ENCODE measurements around the gene COBL. TPM values are rescaled to one million over a fixed set of nuclear protein-coding genes. Genes with fewer than 3 reads are reported as not detected.

COBL gene
- total and polyA plus RNA-seq, 2 of the 4 experiments (the other 2 are of a cell fraction), result under 0.01 TPM; not detected in 1

GRCh38 chr7:51214098-51214497 lies 102.5 kb downstream of the COBL start:
- Histone ChIP-seq H4K8ac (ENCODE audit: low read depth in 2 of 2, low read length in 2 of 2) (no peak overlapping the region), H3K4me3 (ENCODE audit: insufficient read depth, low read depth, low read length) (no peak overlapping the region), H2AFZ (replicated peaks; ENCODE audit: low read length, poor library complexity) (no peak overlapping the region), H3K4ac (ENCODE audit: low read depth, low read length) (no peak overlapping the region), H3K56ac (ENCODE audit: extremely low read depth, insufficient read depth, low read length) (no peak overlapping the region), H2BK5ac (ENCODE audit: low read depth, low read length, poor library complexity, severe bottlenecking) (no peak overlapping the region), H3K9me1 (ENCODE audit: insufficient read depth, low read length) (no peaks in the 10 kb centered on the region), H3K27me3 (ENCODE audit: control insufficient read depth, insufficient read depth, low read length) (no peaks in the 10 kb centered on the region), H3K18ac (ENCODE audit: low read depth, low read length) (no peak overlapping the region), H2AK9ac (replicated peaks; ENCODE audit: low read depth, low read length, poor library complexity) (no peak overlapping the region), H4K91ac (ENCODE audit: insufficient read depth, low read depth, low read length) (no peak overlapping the region), H2BK120ac (ENCODE audit: low read depth, low read length) (no peak overlapping the region), H3K9me3 (ENCODE audit: control insufficient read depth, insufficient read depth, low read length) (no peaks in the 10 kb centered on the region), H3K4me1 (ENCODE audit: control insufficient read depth, insufficient read depth, low read length) (no peaks in the 10 kb centered on the region), H3K27ac (ENCODE audit: insufficient read depth, low read length) (no peak overlapping the region), H3K23ac (ENCODE audit: low read depth, low read length) (no peak overlapping the region), H2BK20ac (ENCODE audit: low read depth, low read length) (no peak overlapping the region), H3K9ac (ENCODE audit: low read depth, low read length) (no peak overlapping the region), H3K14ac (replicated peaks; ENCODE audit: low read depth, low read length) (no peak overlapping the region), H3K36me3 (ENCODE audit: control insufficient read depth, insufficient read depth, low read length) (no peaks in the 10 kb centered on the region), H2AK5ac (ENCODE audit: low read depth, low read length) (no peak overlapping the region), H3K79me1 (ENCODE audit: low read depth in 1 of 2, low read length in 2 of 2) (no peaks in the 10 kb centered on the region), H2BK15ac (ENCODE audit: low read depth, low read length) (no peak overlapping the region), H4K5ac (ENCODE audit: low read depth, low read length) (no peak overlapping the region), H4K20me1 (ENCODE audit: insufficient read depth, low read length) (no peaks in the 10 kb centered on the region), H3K4me2 (ENCODE audit: low read depth, low read length) (no peak overlapping the region)
- POLR2A ChIA-PET (ENCODE audit: unreplicated experiment), result no interaction called here
- DNase-seq (no peak), ATAC-seq (ENCODE audit: low read depth) (no peak)
- intact Hi-C loops (cut with micrococcal nuclease), result no loop called here
- dilution Hi-C loops (cut with HindIII; ENCODE audit: low sequenced_read_pairs, unreplicated experiment), result no loop called here
- in situ Hi-C loops (cut with MboI; ENCODE audit: low sequenced_read_pairs), result no loop called here
- no peak for TF ChIP-seq RFX5 (IDR thresholded peaks at IDR 0.05; ENCODE audit: low read depth, low read length)
- no peak for TF ChIP-seq RAD21 (IDR thresholded peaks at IDR 0.05; ENCODE audit: low read length)
- no peak for TF ChIP-seq SMC3 (IDR thresholded peaks at IDR 0.05; ENCODE audit: low read depth, low read length)
- no peak for TF ChIP-seq CHD1 (IDR thresholded peaks at IDR 0.05; ENCODE audit: low read depth, low read length)
- no peak for TF ChIP-seq ELK1 (IDR thresholded peaks at IDR 0.05; ENCODE audit: borderline replicate concordance, low read depth, low read length)
- TF ChIP-seq MXI1 (IDR thresholded peaks at IDR 0.05; ENCODE audit: borderline replicate concordance, low read depth, low read length), result no peak
- TF ChIP-seq MAZ (IDR thresholded peaks at IDR 0.05; ENCODE audit: borderline replicate concordance, low read depth, low read length), result no peak
- TF ChIP-seq CTCF (conservative IDR thresholded peaks at IDR 0.05; ENCODE audit: low read depth, low read length), result no peak
- TF ChIP-seq RCOR1 (IDR thresholded peaks at IDR 0.05; ENCODE audit: insufficient replicate concordance, low read length), result no peak
- TF ChIP-seq BHLHE40 (IDR thresholded peaks at IDR 0.05; ENCODE audit: low read depth, low read length), result no peak
- TF ChIP-seq NFE2L2 (IDR thresholded peaks at IDR 0.05; ENCODE audit: low read depth, low read length), result no peak
- no peak for TF ChIP-seq CEBPB (IDR thresholded peaks at IDR 0.05; ENCODE audit: low read depth, low read length)
- TF ChIP-seq POLR2A (IDR thresholded peaks at IDR 0.05; ENCODE audit: low read depth, low read length), result no peak
- TF ChIP-seq MAFK (IDR thresholded peaks at IDR 0.05; ENCODE audit: low read depth, low read length), result no peak
- no peak for TF ChIP-seq FOS (IDR thresholded peaks at IDR 0.05; ENCODE audit: low read depth, low read length)
- WGBS, 2 experiments (ENCODE audit: extremely low coverage in 2 of 2, insufficient read length in 1 of 2), result 60% methylated on average over 1 of the region's 7 CpGs; no CpG with 5 or more reads in 1 of the 2 experiments
- BruUV-seq (replicated peaks), result no TSS peak
- CTCF ChIA-PET, result interaction anchor here (0.6 kb wide), 1 partner anchor 1726 kb away, joined by 3 read pairs; no protein-coding TSS in a partner anchor

All from IMR-90 (cell line).